Endometrial microvascular endothelial cells (primary cell): ENCODE data around the gene APOBEC2. TPM values are rescaled to one million over a fixed set of nuclear protein-coding genes. Genes with fewer than 3 reads are reported as not detected.

Source experiments
- total RNA-seq: library from RNA; depleted of rRNA; stranded (reverse); fragments of >200 nt; gene quantifications from one replicate; pipeline ENCODE4 v1.2.3, GENCODE V29; 2015; ENCODE audit errors: inconsistent ontology term

APOBEC2 gene
- total RNA-seq, 1 donor from 2014 or later = not detected

Other genes starting within 250 kb of the APOBEC2 start
- not detected for gene UNC5CL, start 14.0 kb upstream of the APOBEC2 start, total RNA-seq
- gene TSPO2, start 10.7 kb upstream of the APOBEC2 start, total RNA-seq = not detected
- 8.1 TPM for gene OARD1, start 19.2 kb downstream of the APOBEC2 start, total RNA-seq
- gene NFYA, start 19.8 kb downstream of the APOBEC2 start, total RNA-seq = 18.7 TPM
- gene TREML1, start 101.1 kb downstream of the APOBEC2 start, total RNA-seq = not detected
- gene TREM2, start 109.9 kb downstream of the APOBEC2 start, total RNA-seq = not detected
- gene TREML2, start 147.9 kb downstream of the APOBEC2 start, total RNA-seq = not detected
- gene TREML4, start 175.1 kb downstream of the APOBEC2 start, total RNA-seq = not detected
- not detected for gene TREM1, start 233.5 kb downstream of the APOBEC2 start, total RNA-seq